ENCODE data around the gene MMP24.

Gene MMP24

GRCh38 chr20:35270021-35270902, 43.8 kb downstream of the MMP24 start:
- no peak for DNase-seq (ENCODE audit: low read depth)
- TF ChIP-seq, protein P1, sequence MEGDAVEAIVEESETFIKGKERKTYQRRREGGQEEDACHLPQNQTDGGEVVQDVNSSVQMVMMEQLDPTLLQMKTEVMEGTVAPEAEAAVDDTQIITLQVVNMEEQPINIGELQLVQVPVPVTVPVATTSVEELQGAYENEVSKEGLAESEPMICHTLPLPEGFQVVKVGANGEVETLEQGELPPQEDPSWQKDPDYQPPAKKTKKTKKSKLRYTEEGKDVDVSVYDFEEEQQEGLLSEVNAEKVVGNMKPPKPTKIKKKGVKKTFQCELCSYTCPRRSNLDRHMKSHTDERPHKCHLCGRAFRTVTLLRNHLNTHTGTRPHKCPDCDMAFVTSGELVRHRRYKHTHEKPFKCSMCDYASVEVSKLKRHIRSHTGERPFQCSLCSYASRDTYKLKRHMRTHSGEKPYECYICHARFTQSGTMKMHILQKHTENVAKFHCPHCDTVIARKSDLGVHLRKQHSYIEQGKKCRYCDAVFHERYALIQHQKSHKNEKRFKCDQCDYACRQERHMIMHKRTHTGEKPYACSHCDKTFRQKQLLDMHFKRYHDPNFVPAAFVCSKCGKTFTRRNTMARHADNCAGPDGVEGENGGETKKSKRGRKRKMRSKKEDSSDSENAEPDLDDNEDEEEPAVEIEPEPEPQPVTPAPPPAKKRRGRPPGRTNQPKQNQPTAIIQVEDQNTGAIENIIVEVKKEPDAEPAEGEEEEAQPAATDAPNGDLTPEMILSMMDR (conservative IDR thresholded peaks at IDR 0.05; ENCODE audit: low read depth, low read length), result no peak

GRCh38 chr20:35271073-35271882, 44.8 kb downstream of the MMP24 start:
- TF ChIP-seq, protein P1 (conservative IDR thresholded peaks at IDR 0.05; ENCODE audit: low read depth, low read length), result no peak
- DNase-seq (ENCODE audit: low read depth), result no peak
- H3K4me3 ChIP-seq (ENCODE audit: low read length), result no peak overlapping the region

More at GRCh38 chr20:35270021-35270902, 43.8 kb downstream of the MMP24 start:
- H3K4me3 ChIP-seq (ENCODE audit: low read length), result no peak overlapping the region

- no peak overlapping the region for H3K4me3 ChIP-seq (ENCODE audit: low read length)
- TF ChIP-seq, protein P1 (conservative IDR thresholded peaks at IDR 0.05; ENCODE audit: low read depth, low read length), result no peak
- no peak for DNase-seq (ENCODE audit: low read depth)
These were observed 45.4 kb downstream of the MMP24 start for GRCh38 chr20:35271904-35272303.

- no peak for DNase-seq (ENCODE audit: low read depth)
- TF ChIP-seq, protein P1 (conservative IDR thresholded peaks at IDR 0.05; ENCODE audit: low read depth, low read length), result no peak
- H3K4me3 ChIP-seq (ENCODE audit: low read length), result no peak overlapping the region
These were observed 47.1 kb downstream of the MMP24 start for GRCh38 chr20:35273449-35274171.

DNA sequence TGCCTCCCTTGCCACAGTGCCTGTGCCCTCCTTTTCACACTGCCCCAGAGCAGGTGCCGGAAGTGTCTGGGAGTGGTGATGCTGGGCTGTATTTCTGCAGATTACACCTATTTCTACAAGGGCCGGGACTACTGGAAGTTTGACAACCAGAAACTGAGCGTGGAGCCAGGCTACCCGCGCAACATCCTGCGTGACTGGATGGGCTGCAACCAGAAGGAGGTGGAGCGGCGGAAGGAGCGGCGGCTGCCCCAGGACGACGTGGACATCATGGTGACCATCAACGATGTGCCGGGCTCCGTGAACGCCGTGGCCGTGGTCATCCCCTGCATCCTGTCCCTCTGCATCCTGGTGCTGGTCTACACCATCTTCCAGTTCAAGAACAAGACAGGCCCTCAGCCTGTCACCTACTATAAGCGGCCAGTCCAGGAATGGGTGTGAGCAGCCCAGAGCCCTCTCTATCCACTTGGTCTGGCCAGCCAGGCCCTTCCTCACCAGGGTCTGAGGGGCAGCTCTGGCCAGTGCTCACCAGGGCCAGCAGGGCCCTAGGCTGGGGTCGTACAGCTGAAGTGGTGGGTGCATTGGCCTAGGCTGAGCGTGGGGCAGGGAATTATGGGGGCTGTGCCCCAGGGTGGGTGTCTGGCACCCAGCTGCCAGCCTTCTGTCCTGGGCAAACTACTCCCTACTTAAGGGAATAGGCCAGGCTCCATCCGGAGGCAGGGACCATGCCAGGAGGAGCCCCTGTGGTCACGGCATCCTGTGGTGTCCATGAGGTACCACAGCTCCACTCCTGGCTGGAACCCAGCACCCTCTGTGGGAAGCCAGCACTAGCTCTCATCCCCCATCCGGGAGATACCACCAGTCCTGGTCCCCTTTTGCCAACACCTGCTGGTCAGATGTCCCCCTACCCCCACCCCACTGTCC, 47.9 kb downstream of the MMP24 start:
- no peak for DNase-seq (ENCODE audit: low read depth)
- TF ChIP-seq, protein P1 (conservative IDR thresholded peaks at IDR 0.05; ENCODE audit: low read depth, low read length), result no peak
- no peak overlapping the region for H3K4me3 ChIP-seq (ENCODE audit: low read length)

DNA sequence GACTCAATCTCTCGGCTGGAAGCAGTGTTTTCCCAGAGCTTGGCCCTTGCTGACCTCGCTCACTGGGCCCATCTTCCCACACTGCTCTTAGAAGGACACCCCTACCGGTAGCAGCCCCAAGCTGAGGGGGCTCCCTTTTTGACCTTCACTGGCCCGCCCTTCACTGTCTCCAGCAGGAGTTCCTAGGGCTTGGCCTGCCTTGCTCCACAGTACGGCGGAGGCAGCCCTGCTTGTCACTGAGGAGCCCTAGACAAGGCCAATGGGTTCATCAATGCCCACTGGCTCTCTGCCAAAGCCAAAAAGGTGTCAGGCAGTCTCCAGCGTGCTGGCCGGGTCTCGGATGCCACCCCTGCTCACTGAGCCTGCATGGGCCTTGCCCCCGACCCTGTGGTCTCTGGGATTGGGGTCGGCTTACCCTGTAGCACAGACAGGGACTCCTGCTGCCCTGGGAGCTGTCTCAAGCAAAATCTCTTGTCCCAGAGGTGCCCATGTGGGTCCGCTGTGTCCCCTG, 49.3 kb downstream of the MMP24 start:
- H3K4me3 ChIP-seq (ENCODE audit: low read length), result no peak overlapping the region
- no peak for DNase-seq (ENCODE audit: low read depth)
- TF ChIP-seq, protein P1 (conservative IDR thresholded peaks at IDR 0.05; ENCODE audit: low read depth, low read length), result no peak

Data from retinal pigment epithelial cell (primary cell).